Measurements from ENCODE around the gene ALK. TPM values are rescaled to one million over a fixed set of nuclear protein-coding genes. Genes with fewer than 3 reads are reported as not detected.

The ALK gene
- total and polyA plus RNA-seq, 7 experiments from 2014 or later: 0.13 TPM; not detected in 6

DNA sequence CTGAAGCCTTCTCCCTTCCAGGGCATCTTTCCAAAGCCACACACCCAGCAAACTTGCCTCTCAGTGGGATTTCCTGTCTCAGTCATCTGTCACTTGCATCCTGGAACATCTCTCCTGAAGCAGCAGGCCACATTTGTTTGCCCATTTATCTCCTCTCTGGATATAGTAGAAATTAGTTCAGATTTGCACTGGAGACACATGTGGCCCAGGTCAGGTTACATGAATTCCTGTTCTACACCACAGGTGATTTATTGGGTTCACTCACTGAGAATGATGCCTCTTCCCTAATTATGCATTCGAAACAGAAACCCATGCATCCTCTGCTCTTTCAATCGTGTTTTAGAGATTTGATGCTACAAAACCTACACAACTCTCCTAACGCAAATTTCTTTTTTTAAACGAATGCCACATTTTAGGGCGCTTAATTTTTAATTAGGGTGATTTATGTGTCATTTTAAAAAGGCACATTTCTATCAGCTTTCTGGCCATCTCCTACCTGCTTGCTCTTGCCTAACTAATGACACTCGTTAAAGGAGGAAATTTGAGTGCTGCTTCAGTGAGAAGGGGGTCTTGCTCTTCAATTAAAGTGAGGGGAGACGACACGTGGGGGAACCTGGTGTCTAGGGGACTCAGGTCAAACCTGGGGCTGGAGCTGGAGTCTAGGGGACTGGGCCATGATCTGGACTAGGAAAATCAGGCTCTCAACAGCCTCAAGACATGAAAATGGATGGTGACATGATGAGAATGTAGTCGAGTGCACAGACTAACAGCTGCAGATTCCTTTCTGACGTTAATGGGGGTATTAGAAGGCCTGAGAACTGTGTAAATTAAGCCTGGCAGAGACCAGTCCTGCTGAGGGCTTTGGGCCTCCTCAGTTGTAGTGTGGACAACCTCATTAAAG, 584.8 kb downstream of the ALK start:
- CTCF ChIA-PET: no interaction called here
- H3K27ac Mint-ChIP-seq: no peak overlapping the region

DNA sequence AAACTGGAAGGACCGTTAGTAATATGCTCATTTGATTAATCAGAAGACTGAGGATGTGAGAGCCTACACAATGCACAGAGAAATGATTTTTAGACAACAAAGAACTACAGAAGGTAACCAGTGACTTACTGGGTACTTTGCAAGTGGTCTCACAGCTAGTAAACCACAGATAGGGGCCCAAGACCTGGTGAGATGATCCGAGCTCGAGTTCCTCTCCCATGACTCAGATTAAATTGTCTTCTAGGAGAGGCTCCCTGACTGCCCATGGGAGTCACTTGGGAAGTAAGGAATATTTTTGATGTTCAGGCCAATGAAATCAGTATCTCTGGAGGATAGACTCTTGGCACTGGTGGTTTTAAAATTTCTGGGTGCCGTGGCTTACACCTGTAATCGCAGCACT, 586.0 kb downstream of the ALK start:
- Mint-ChIP-seq H3K4me3 (no peak overlapping the region), H3K4me1 (no peaks in the 10 kb centered on the region), H3K27me3 (peaks cover 0 to 13% (median 5%) of the 10 kb centered on the region in 5 donors), H3K27ac (no peak overlapping the region), H3K9me3 (no peaks in the 10 kb centered on the region), H3K36me3 (no peaks in the 10 kb centered on the region)
- intact Hi-C loops (cut with micrococcal nuclease): no loop called here
- no peak overlapping the region for H3K4me3 ChIP-seq (ENCODE audit: low read length)
- ChIA-PET CTCF (no interaction called here), POLR2A (no interaction called here)
- H3K27ac ChIP-seq (ENCODE audit: low read depth, low read length): no peak overlapping the region
- H3K27me3 ChIP-seq (ENCODE audit: control insufficient read depth in 2 of 2, insufficient read depth in 2 of 2, low read length in 2 of 2): no peaks in the 10 kb centered on the region
- ATAC-seq (no peak), DNase-seq (no peak)
- H3K9me3 ChIP-seq (ENCODE audit: control insufficient read depth in 2 of 3, low read length in 3 of 3): no peaks in the 10 kb centered on the region
- H3K4me1 ChIP-seq (ENCODE audit: control insufficient read depth in 2 of 2, insufficient read depth in 2 of 2, low read length in 2 of 2): no peaks in the 10 kb centered on the region
- H3K36me3 ChIP-seq (ENCODE audit: control insufficient read depth in 2 of 3, insufficient read depth in 3 of 3, low read length in 3 of 3): no peaks in the 10 kb centered on the region

More for the DNA sequence above, 584.8 kb downstream of the ALK start:
- ATAC-seq (no peak), DNase-seq (no peak)
- H3K9me3 ChIP-seq (ENCODE audit: control insufficient read depth in 2 of 3, low read length in 3 of 3): no peaks in the 10 kb centered on the region
- H3K4me1 Mint-ChIP-seq: no peaks in the 10 kb centered on the region
- no peaks in the 10 kb centered on the region for H3K36me3 ChIP-seq (ENCODE audit: control insufficient read depth in 2 of 3, insufficient read depth in 3 of 3, low read length in 3 of 3)
- H3K36me3 Mint-ChIP-seq: no peaks in the 10 kb centered on the region
- intact Hi-C loops (cut with micrococcal nuclease): no loop called here
- no peaks in the 10 kb centered on the region for H3K27me3 ChIP-seq (ENCODE audit: control insufficient read depth in 2 of 2, insufficient read depth in 2 of 2, low read length in 2 of 2)
- peaks cover 0 to 15% (median 5%) of the 10 kb centered on the region in 5 donors for H3K27me3 Mint-ChIP-seq
- H3K27ac ChIP-seq (ENCODE audit: low read depth, low read length): no peak overlapping the region
- no peak overlapping the region for H3K4me3 Mint-ChIP-seq
- H3K4me1 ChIP-seq (ENCODE audit: control insufficient read depth in 2 of 2, insufficient read depth in 2 of 2, low read length in 2 of 2): no peaks in the 10 kb centered on the region
- no peak overlapping the region for H3K4me3 ChIP-seq (ENCODE audit: low read length)
- POLR2A ChIA-PET: no interaction called here
- no peaks in the 10 kb centered on the region for H3K9me3 Mint-ChIP-seq

DNA sequence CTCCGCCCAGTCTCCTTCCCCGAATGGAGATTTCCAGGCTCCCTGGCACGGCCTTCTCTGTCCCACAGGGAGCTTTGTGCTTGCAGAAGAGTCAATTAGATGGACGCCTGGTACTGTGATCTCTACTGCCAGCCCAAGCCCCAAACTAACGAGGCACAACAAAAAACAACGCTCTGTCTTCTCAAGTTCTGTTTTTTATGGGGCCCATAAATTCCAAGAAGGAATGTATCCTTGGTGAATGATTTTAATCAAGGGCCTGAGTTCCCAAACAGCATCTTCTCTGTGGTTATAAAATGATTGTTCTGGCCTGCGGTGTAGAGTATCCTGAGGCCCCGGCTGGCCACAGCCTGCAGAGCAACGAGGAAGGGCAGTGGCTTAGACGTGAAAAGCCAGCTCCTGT, 586.7 kb downstream of the ALK start:
- H3K9me3 Mint-ChIP-seq: no peaks in the 10 kb centered on the region
- no peak overlapping the region for H3K4me3 ChIP-seq (ENCODE audit: low read length)
- no peak overlapping the region for H3K4me3 Mint-ChIP-seq
- no peaks in the 10 kb centered on the region for H3K36me3 Mint-ChIP-seq
- intact Hi-C loops (cut with micrococcal nuclease): no loop called here
- H3K27ac Mint-ChIP-seq: no peak overlapping the region
- no peaks in the 10 kb centered on the region for H3K27me3 ChIP-seq (ENCODE audit: control insufficient read depth in 2 of 2, insufficient read depth in 2 of 2, low read length in 2 of 2)
- no peaks in the 10 kb centered on the region for H3K36me3 ChIP-seq (ENCODE audit: control insufficient read depth in 2 of 3, insufficient read depth in 3 of 3, low read length in 3 of 3)
- ChIA-PET POLR2A (no interaction called here), CTCF (no interaction called here)
- H3K9me3 ChIP-seq (ENCODE audit: control insufficient read depth in 2 of 3, low read length in 3 of 3): no peaks in the 10 kb centered on the region
- ATAC-seq (no peak), DNase-seq (no peak)
- no peaks in the 10 kb centered on the region for H3K4me1 Mint-ChIP-seq
- H3K27me3 Mint-ChIP-seq: peaks cover 0 to 13% (median 5%) of the 10 kb centered on the region in 5 donors
- H3K4me1 ChIP-seq (ENCODE audit: control insufficient read depth in 2 of 2, insufficient read depth in 2 of 2, low read length in 2 of 2): no peaks in the 10 kb centered on the region
- H3K27ac ChIP-seq (ENCODE audit: low read depth, low read length): no peak overlapping the region

DNA sequence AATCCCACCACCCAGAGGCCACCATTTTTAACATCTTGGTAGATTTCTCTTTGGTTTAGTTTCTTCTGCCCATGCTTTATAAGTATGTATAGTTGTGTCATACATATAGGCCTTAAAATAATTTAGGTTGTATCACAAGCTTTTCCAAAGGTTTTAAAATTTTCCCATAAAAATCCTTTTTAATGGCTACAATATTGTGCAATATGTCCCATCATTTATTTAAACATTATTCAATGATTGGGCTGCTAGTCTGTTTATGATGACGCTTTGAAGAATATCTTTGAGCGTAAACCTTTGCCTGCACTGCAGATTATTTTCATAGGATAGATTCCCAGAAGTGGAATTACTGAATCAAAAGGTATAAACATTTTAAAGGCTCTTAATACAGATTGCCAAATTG, 588.8 kb downstream of the ALK start:
- Mint-ChIP-seq H3K36me3 (no peaks in the 10 kb centered on the region), H3K27me3 (peaks cover 0 to 4% (median 0%) of the 10 kb centered on the region in 5 donors), H3K9me3 (no peaks in the 10 kb centered on the region), H3K4me3 (no peak overlapping the region), H3K4me1 (no peaks in the 10 kb centered on the region), H3K27ac (no peak overlapping the region)
- no peak overlapping the region for H3K27ac ChIP-seq (ENCODE audit: low read depth, low read length)
- no peaks in the 10 kb centered on the region for H3K4me1 ChIP-seq (ENCODE audit: control insufficient read depth in 2 of 2, insufficient read depth in 2 of 2, low read length in 2 of 2)
- intact Hi-C loops (cut with micrococcal nuclease): no loop called here
- POLR2A ChIA-PET: no interaction called here
- CTCF ChIA-PET: no interaction called here
- no peak overlapping the region for H3K4me3 ChIP-seq (ENCODE audit: low read length)
- no peaks in the 10 kb centered on the region for H3K27me3 ChIP-seq (ENCODE audit: control insufficient read depth in 2 of 2, insufficient read depth in 2 of 2, low read length in 2 of 2)
- H3K9me3 ChIP-seq (ENCODE audit: control insufficient read depth in 2 of 3, low read length in 3 of 3): no peaks in the 10 kb centered on the region
- no peaks in the 10 kb centered on the region for H3K36me3 ChIP-seq (ENCODE audit: control insufficient read depth in 2 of 3, insufficient read depth in 3 of 3, low read length in 3 of 3)
- DNase-seq (no peak), ATAC-seq (no peak)

DNA sequence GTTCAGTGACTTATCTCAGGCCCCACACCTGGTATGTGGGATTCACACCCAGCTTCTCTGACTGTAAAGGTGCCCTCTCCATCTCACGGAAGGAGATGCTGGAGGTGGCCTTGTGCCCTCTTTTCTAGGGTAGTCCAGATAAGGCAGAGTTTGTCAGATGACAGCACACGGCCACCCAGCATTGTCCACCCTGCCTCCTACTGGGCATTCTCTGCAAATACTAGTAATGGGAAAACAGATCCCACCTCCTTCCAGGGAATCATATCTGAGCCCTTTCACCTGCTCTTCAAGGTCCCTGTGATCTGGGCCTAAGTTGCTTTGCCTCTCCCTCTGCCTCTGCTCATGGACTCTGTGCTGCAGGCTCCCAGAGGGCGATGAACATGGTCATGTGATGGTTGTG, 591.5 kb downstream of the ALK start:
- ATAC-seq: no peak
- Mint-ChIP-seq H3K4me3 (no peak overlapping the region), H3K27ac (peak overlapping the region in 1 of 9 donors; percentile 16), H3K27me3 (peaks cover 0 to 3% (median under 1%) of the 10 kb centered on the region in 5 donors), H3K36me3 (no peaks in the 10 kb centered on the region), H3K9me3 (no peaks in the 10 kb centered on the region), H3K4me1 (peaks cover 0 to 11% (median 0%) of the 10 kb centered on the region in 7 donors)
- H3K9me3 ChIP-seq (ENCODE audit: control insufficient read depth in 2 of 3, low read length in 3 of 3): no peaks in the 10 kb centered on the region
- intact Hi-C loops (cut with micrococcal nuclease): no loop called here
- CTCF ChIA-PET: no interaction called here
- no peak overlapping the region for H3K4me3 ChIP-seq (ENCODE audit: low read length)
- POLR2A ChIA-PET: no interaction called here
- no peaks in the 10 kb centered on the region for H3K4me1 ChIP-seq (ENCODE audit: control insufficient read depth in 2 of 2, insufficient read depth in 2 of 2, low read length in 2 of 2)
- no peak overlapping the region for H3K27ac ChIP-seq (ENCODE audit: low read depth, low read length)
- no peaks in the 10 kb centered on the region for H3K36me3 ChIP-seq (ENCODE audit: control insufficient read depth in 2 of 3, insufficient read depth in 3 of 3, low read length in 3 of 3)
- no peak for DNase-seq
- no peaks in the 10 kb centered on the region for H3K27me3 ChIP-seq (ENCODE audit: control insufficient read depth in 2 of 2, insufficient read depth in 2 of 2, low read length in 2 of 2)

DNA sequence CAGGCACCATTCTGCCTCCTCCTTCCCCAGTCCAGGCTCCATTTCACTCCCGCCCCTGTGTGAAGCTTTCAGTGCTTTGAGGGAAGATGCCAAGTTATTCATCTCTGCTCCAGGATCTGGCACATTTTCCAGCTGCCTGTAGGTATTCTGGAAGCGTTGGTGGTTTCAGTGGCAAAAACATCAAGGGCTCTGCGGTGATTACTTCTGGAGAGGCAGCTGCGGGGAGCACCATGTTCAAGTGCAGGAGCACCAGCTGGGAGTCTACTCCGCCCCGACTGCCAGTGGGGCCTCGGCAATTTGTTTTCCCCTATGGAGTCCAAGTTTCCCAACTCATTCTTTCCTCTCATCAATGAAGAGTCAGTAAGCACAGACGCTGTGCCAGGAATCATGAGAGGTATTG, 594.5 kb downstream of the ALK start:
- ATAC-seq: no peak
- Histone ChIP-seq H3K27ac (ENCODE audit: low read depth, low read length) (no peak overlapping the region), H3K27me3 (ENCODE audit: control insufficient read depth in 2 of 2, insufficient read depth in 2 of 2, low read length in 2 of 2) (no peaks in the 10 kb centered on the region), H3K9me3 (ENCODE audit: control insufficient read depth in 2 of 3, low read length in 3 of 3) (no peaks in the 10 kb centered on the region), H3K4me1 (ENCODE audit: control insufficient read depth in 2 of 2, insufficient read depth in 2 of 2, low read length in 2 of 2) (no peaks in the 10 kb centered on the region), H3K4me3 (ENCODE audit: low read length) (no peak overlapping the region), H3K36me3 (ENCODE audit: control insufficient read depth in 2 of 3, insufficient read depth in 3 of 3, low read length in 3 of 3) (no peaks in the 10 kb centered on the region)
- peaks cover 0 to 27% (median 0%) of the 10 kb centered on the region in 7 donors for H3K4me1 Mint-ChIP-seq
- no peak for DNase-seq
- H3K9me3 Mint-ChIP-seq: no peaks in the 10 kb centered on the region
- intact Hi-C loops (cut with micrococcal nuclease): no loop called here
- H3K4me3 Mint-ChIP-seq: no peak overlapping the region
- peaks cover 0 to 17% (median 8%) of the 10 kb centered on the region in 5 donors for H3K27me3 Mint-ChIP-seq
- ChIA-PET CTCF (no interaction called here), POLR2A (no interaction called here)
- H3K27ac Mint-ChIP-seq: no peak overlapping the region
- no peaks in the 10 kb centered on the region for H3K36me3 Mint-ChIP-seq

DNA sequence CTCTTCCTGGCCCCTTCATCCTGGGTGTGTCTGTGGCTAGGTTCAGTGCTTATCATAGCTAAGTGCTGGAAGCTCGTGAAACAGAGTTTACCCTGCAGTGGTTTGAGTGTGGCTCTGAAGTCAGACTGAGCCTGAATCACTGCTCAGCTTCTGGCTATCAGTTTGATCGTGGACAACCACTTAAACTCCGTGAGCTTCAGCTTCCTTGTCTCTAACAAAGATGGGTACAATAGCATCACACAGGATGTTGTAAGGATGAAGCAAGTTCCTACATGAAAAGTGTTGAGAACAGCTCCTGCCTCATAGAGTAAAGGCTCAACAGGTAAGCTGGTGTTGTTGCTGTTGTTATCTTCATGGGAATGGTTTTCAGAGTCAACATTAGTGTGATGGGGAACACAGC, 595.8 kb downstream of the ALK start:
- Mint-ChIP-seq H3K4me3 (no peak overlapping the region), H3K27me3 (peaks cover 0 to 19% (median 12%) of the 10 kb centered on the region in 5 donors), H3K9me3 (no peaks in the 10 kb centered on the region), H3K36me3 (no peaks in the 10 kb centered on the region), H3K27ac (peak overlapping the region in 1 of 9 donors; percentile 47), H3K4me1 (peaks cover 0 to 32% (median 0%) of the 10 kb centered on the region in 7 donors)
- no peak overlapping the region for H3K4me3 ChIP-seq (ENCODE audit: low read length)
- no peaks in the 10 kb centered on the region for H3K9me3 ChIP-seq (ENCODE audit: control insufficient read depth in 2 of 3, low read length in 3 of 3)
- DNase-seq (no peak), ATAC-seq (peak; percentile 21)
- no peaks in the 10 kb centered on the region for H3K36me3 ChIP-seq (ENCODE audit: control insufficient read depth in 2 of 3, insufficient read depth in 3 of 3, low read length in 3 of 3)
- ChIA-PET CTCF (no interaction called here), POLR2A (no interaction called here)
- H3K27ac ChIP-seq (ENCODE audit: low read depth, low read length): no peak overlapping the region
- intact Hi-C loops (cut with micrococcal nuclease): no loop called here
- H3K4me1 ChIP-seq (ENCODE audit: control insufficient read depth in 2 of 2, insufficient read depth in 2 of 2, low read length in 2 of 2): no peaks in the 10 kb centered on the region
- H3K27me3 ChIP-seq (ENCODE audit: control insufficient read depth in 2 of 2, insufficient read depth in 2 of 2, low read length in 2 of 2): no peaks in the 10 kb centered on the region

Measured in naive thymus-derived CD4-positive, alpha-beta T cell (primary cell).